ENCODE results near the gene PNPLA7.

PNPLA7 gene

DNA sequence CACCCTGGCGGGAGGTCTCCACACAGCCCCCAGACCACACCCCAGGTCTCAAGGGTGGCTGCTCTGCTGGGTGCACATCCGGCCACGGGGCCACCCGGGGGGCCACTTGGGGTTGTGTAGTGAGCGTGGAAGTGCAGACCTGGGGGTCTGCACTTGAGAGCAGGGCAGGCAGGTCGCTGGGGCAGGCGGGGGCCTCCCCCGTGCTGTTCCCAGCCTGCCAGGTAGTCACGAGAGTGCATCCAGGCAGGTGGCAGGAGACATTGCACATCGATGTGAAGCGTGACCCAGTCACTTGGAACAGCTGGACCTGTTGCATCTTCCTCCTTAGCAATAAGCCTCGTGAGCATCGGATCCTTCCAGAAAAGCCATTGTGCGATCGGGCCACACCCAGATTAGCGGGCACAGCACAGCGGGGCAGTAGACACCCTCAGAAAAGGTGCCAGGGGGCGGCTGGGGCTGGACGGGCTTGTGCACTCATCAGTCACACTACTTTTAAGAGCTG, 104.2 kb downstream of the PNPLA7 start:
- ChIA-PET CTCF (interaction anchor here (0.5 to 4.2 kb wide), 21 partner anchors 8 to 570 kb away, joined by 3 to 19 read pairs (median 4); partner anchors contain the start of genes EXD3 and NOXA1), POLR2A (interaction anchor here (0.6 to 1.7 kb wide), 4 partner anchors 13 to 159 kb away, joined by 3 to 7 read pairs (median 4); partner anchors contain the start of genes EXD3, NOXA1 and NSMF)

DNA sequence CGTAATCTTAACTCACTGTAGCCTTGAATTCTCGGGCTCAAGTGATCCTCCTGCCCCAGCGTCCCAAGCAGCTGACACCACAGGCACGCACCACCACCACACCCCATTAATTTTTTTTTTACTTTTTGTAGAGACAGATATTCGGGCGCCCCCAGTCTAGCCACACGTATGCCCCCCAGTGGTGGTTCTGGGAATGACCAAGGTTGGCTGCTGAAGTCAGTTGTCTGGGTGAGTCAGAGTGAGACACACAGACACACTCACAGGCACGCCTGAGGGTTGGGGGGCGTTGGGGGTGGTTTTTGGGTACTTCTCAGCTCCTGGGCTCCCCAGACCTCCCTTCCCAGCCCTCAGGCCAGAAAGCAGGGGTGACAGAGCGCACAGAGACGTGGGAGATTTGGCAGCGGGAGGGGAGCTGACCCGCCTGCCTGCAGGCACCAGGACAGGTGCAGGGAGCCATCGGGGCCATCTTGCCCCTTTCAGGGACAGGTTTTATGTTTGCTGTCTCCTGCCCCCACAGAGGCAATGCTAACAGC, 104.9 kb downstream of the PNPLA7 start:
- H3K36me3 ChIP-seq (ENCODE audit: control insufficient read depth in 2 of 2, insufficient read depth in 1 of 2, low read length in 2 of 2), result peaks cover 0 to 18% of the 10 kb centered on the region in 2 experiments; a peak in 2 of 3 replicates
- H3K27ac ChIP-seq (ENCODE audit: extremely low read depth, low read depth, low read length), result no peak overlapping the region
- H3K4me3 ChIP-seq (ENCODE audit: low read depth, low read length), result no peak overlapping the region
- CTCF ChIA-PET, result interaction anchor here (0.6 to 4.2 kb wide), 24 partner anchors 8 to 1544 kb away, joined by 3 to 19 read pairs (median 4); partner anchors contain the start of genes EXD3 and NOXA1
- no peaks in the 10 kb centered on the region for H3K4me1 ChIP-seq (ENCODE audit: control insufficient read depth, insufficient read depth, low read length)
- H3K9me3 ChIP-seq (ENCODE audit: control insufficient read depth, insufficient read depth, low read depth, low read length), result no peaks in the 10 kb centered on the region
- POLR2A ChIA-PET, result interaction anchor here (0.6 to 1.7 kb wide), 4 partner anchors 14 to 203 kb away, joined by 3 to 4 read pairs (median 4); partner anchors contain the start of genes EXD3, NOXA1 and NSMF
- TF ChIP-seq, protein P1, sequence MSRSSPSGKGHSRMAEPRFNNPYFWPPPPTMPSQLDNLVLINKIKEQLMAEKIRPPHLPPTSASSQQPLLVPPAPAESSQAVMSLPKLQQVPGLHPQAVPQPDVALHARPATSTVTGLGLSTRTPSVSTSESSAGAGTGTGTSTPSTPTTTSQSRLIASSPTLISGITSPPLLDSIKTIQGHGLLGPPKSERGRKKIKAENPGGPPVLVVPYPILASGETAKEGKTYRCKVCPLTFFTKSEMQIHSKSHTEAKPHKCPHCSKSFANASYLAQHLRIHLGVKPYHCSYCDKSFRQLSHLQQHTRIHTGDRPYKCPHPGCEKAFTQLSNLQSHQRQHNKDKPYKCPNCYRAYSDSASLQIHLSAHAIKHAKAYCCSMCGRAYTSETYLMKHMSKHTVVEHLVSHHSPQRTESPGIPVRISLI (tag by site-specific recombination; IDR thresholded peaks at IDR 0.05), result peak; percentile 85; the same call in 1 of the 2 replicates
- TF ChIP-seq SP7 (tag by site-specific recombination; IDR thresholded peaks at IDR 0.05) (peak; percentile 47), ZNF747 (tag by site-specific recombination; IDR thresholded peaks at IDR 0.05) (no peak), ZNF157 (tag by site-specific recombination; IDR thresholded peaks at IDR 0.05) (no peak), ZNF629 (tag by site-specific recombination; IDR thresholded peaks at IDR 0.05) (0 out of 2 replicates have a peak, but pooled peaks have one; percentile 28), ZFHX2 (tag by site-specific recombination; conservative IDR thresholded peaks at IDR 0.05) (peak; percentile 11; the same call in 1 of the 2 replicates), SALL2 (tag by site-specific recombination; IDR thresholded peaks at IDR 0.05; ENCODE audit: borderline replicate concordance) (no peak), ZNF660 (tag by site-specific recombination; IDR thresholded peaks at IDR 0.05) (no peak), BCL11B (tag by site-specific recombination; IDR thresholded peaks at IDR 0.05; ENCODE audit: low read depth) (0 out of 2 replicates have a peak, but pooled peaks have one; percentile 28), ZEB2 (tag by site-specific recombination; IDR thresholded peaks at IDR 0.05) (peak; percentile 49; the same call in 1 of the 2 replicates)
- TF ChIP-seq, protein P2, sequence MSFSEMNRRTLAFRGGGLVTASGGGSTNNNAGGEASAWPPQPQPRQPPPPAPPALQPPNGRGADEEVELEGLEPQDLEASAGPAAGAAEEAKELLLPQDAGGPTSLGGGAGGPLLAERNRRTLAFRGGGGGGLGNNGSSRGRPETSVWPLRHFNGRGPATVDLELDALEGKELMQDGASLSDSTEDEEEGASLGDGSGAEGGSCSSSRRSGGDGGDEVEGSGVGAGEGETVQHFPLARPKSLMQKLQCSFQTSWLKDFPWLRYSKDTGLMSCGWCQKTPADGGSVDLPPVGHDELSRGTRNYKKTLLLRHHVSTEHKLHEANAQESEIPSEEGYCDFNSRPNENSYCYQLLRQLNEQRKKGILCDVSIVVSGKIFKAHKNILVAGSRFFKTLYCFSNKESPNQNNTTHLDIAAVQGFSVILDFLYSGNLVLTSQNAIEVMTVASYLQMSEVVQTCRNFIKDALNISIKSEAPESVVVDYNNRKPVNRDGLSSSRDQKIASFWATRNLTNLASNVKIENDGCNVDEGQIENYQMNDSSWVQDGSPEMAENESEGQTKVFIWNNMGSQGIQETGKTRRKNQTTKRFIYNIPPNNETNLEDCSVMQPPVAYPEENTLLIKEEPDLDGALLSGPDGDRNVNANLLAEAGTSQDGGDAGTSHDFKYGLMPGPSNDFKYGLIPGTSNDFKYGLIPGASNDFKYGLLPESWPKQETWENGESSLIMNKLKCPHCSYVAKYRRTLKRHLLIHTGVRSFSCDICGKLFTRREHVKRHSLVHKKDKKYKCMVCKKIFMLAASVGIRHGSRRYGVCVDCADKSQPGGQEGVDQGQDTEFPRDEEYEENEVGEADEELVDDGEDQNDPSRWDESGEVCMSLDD (tag by site-specific recombination; IDR thresholded peaks at IDR 0.05), result peak; percentile 85; the same call in 1 of the 2 replicates
- TF ChIP-seq, protein P3, sequence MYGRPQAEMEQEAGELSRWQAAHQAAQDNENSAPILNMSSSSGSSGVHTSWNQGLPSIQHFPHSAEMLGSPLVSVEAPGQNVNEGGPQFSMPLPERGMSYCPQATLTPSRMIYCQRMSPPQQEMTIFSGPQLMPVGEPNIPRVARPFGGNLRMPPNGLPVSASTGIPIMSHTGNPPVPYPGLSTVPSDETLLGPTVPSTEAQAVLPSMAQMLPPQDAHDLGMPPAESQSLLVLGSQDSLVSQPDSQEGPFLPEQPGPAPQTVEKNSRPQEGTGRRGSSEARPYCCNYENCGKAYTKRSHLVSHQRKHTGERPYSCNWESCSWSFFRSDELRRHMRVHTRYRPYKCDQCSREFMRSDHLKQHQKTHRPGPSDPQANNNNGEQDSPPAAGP (tag by site-specific recombination; IDR thresholded peaks at IDR 0.05), result no peak
- TF ChIP-seq, protein P4, sequence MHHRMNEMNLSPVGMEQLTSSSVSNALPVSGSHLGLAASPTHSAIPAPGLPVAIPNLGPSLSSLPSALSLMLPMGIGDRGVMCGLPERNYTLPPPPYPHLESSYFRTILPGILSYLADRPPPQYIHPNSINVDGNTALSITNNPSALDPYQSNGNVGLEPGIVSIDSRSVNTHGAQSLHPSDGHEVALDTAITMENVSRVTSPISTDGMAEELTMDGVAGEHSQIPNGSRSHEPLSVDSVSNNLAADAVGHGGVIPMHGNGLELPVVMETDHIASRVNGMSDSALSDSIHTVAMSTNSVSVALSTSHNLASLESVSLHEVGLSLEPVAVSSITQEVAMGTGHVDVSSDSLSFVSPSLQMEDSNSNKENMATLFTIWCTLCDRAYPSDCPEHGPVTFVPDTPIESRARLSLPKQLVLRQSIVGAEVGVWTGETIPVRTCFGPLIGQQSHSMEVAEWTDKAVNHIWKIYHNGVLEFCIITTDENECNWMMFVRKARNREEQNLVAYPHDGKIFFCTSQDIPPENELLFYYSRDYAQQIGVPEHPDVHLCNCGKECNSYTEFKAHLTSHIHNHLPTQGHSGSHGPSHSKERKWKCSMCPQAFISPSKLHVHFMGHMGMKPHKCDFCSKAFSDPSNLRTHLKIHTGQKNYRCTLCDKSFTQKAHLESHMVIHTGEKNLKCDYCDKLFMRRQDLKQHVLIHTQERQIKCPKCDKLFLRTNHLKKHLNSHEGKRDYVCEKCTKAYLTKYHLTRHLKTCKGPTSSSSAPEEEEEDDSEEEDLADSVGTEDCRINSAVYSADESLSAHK (tag by site-specific recombination; IDR thresholded peaks at IDR 0.05), result peak; percentile 23; the same call in 1 of the 2 replicates

More for the DNA sequence above, 104.2 kb downstream of the PNPLA7 start:
- no peaks in the 10 kb centered on the region for H3K9me3 ChIP-seq (ENCODE audit: control insufficient read depth, insufficient read depth, low read depth, low read length)
- no peak for TF ChIP-seq ZNF2 (tag by site-specific recombination; IDR thresholded peaks at IDR 0.05)
- TF ChIP-seq ZIC2 (tag by site-specific recombination; IDR thresholded peaks at IDR 0.05), result peak; percentile 30
- TF ChIP-seq OVOL3 (tag by site-specific recombination; IDR thresholded peaks at IDR 0.05), result no peak
- TF ChIP-seq GLIS2 (tag by site-specific recombination; IDR thresholded peaks at IDR 0.05), result peak; percentile 61
- TF ChIP-seq, protein P5, sequence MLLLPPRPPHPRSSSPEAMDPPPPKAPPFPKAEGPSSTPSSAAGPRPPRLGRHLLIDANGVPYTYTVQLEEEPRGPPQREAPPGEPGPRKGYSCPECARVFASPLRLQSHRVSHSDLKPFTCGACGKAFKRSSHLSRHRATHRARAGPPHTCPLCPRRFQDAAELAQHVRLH (tag by site-specific recombination; IDR thresholded peaks at IDR 0.05), result no peak
- TF ChIP-seq ZNF146 (tag by site-specific recombination; IDR thresholded peaks at IDR 0.05), result no peak
- TF ChIP-seq, protein P6, sequence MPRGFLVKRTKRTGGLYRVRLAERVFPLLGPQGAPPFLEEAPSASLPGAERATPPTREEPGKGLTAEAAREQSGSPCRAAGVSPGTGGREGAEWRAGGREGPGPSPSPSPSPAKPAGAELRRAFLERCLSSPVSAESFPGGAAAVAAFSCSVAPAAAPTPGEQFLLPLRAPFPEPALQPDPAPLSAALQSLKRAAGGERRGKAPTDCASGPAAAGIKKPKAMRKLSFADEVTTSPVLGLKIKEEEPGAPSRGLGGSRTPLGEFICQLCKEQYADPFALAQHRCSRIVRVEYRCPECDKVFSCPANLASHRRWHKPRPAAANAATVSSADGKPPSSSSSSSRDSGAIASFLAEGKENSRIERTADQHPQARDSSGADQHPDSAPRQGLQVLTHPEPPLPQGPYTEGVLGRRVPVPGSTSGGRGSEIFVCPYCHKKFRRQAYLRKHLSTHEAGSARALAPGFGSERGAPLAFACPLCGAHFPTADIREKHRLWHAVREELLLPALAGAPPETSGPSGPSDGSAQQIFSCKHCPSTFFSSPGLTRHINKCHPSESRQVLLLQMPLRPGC (tag by site-specific recombination; IDR thresholded peaks at IDR 0.05), result no peak
- peak; percentile 97 for TF ChIP-seq SCRT2 (tag by site-specific recombination; IDR thresholded peaks at IDR 0.05)
- TF ChIP-seq, protein P3 (tag by site-specific recombination; IDR thresholded peaks at IDR 0.05), result no peak
- TF ChIP-seq ZNF202 (tag by site-specific recombination; IDR thresholded peaks at IDR 0.05; ENCODE audit: borderline replicate concordance), result no peak
- no peak for TF ChIP-seq ZSCAN16 (tag by site-specific recombination; IDR thresholded peaks at IDR 0.05)
- TF ChIP-seq ZNF140 (tag by site-specific recombination; IDR thresholded peaks at IDR 0.05), result no peak
- 0 out of 2 replicates have a peak, but pooled peaks have one; percentile 24 for TF ChIP-seq KLF1 (tag by site-specific recombination; IDR thresholded peaks at IDR 0.05)
- TF ChIP-seq GLIS1 (tag by site-specific recombination; IDR thresholded peaks at IDR 0.05), result peak; percentile 100
- TF ChIP-seq SCRT1 (tag by site-specific recombination; IDR thresholded peaks at IDR 0.05; ENCODE audit: borderline replicate concordance), result peak; percentile 94
- H3K4me3 ChIP-seq (ENCODE audit: low read depth, low read length), result no peak overlapping the region
- H3K4me1 ChIP-seq (ENCODE audit: control insufficient read depth, insufficient read depth, low read length), result no peaks in the 10 kb centered on the region
- H3K36me3 ChIP-seq (ENCODE audit: control insufficient read depth in 2 of 2, insufficient read depth in 1 of 2, low read length in 2 of 2), result peaks cover 0 to 18% of the 10 kb centered on the region in 2 experiments; a peak in 2 of 3 replicates
- no peak overlapping the region for H3K27ac ChIP-seq (ENCODE audit: extremely low read depth, low read depth, low read length)

All from HEK293 (cell line).